Midbrain (tissue), 1 donor: ENCODE measurements around the gene ZC3H8.

Source experiments
- DNase-seq: peaks from one replicate; lab custom pipeline; 2025; lab: John Stamatoyannopoulos, UW

Gene ZC3H8

GRCh38 chr2:112195167-112195766 is 59.6 kb downstream of the ZC3H8 start:
- no peak for DNase-seq

GRCh38 chr2:112194482-112194881 is 60.4 kb downstream of the ZC3H8 start:
- no peak for DNase-seq

DNA sequence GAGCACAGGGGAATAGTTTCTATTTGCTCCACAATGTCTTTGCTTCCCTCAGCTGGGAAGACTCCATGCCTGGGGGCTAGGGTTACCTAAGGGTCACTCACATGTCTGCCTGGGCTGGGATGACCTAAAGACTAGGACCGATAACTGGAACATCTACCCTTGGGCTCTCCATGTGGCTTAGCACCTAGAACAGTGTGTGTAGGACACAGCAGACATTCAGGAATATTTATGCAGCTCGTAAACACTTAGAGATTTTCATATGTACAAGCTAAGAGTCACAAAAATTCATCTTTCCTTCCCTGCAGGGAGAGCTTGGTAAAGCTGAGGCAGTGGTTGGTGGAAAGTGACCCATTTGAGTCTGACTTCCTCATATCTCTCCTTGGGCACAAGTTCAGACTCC is 60.8 kb downstream of the ZC3H8 start:
- no peak for DNase-seq

GRCh38 chr2:112189001-112189556 is 65.8 kb downstream of the ZC3H8 start:
- no peak for DNase-seq

DNA sequence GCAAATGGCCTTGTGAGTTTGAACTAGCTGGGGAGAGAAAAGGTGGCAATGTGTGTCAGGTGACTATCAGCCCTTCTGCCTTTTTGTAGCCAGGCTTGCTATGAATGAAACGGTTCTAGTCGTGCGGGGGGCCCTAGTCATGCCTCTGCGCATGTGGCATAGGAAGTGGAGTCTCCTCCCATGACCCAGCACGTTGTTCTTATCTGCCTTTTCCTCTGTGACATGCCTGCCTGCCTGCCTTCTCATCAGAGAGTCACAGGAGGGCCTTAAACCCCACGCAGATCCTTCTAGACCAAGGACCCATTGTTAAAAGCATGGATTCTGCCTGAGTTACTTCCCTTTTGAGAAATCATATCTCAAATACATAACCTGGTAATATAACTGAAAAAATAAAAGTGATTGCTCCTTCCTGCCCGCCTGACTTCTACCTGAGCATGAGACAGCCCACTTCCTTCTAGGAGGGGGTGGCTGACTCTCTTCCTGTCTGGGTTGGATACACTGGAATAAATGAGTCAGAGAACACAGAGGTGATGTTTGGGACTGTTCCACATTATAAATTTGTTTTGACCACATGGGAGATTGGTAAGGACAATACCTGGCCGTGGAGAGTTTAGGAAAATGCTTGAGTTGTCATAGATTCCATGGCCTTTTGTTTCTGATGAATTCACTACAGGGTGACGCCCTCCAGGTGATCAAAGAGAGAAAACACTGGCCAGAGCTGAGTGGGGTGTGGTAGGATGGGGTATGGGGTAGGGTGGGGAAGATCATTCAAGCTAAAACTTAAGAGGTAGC is 66.8 kb downstream of the ZC3H8 start:
- no peak for DNase-seq

DNA sequence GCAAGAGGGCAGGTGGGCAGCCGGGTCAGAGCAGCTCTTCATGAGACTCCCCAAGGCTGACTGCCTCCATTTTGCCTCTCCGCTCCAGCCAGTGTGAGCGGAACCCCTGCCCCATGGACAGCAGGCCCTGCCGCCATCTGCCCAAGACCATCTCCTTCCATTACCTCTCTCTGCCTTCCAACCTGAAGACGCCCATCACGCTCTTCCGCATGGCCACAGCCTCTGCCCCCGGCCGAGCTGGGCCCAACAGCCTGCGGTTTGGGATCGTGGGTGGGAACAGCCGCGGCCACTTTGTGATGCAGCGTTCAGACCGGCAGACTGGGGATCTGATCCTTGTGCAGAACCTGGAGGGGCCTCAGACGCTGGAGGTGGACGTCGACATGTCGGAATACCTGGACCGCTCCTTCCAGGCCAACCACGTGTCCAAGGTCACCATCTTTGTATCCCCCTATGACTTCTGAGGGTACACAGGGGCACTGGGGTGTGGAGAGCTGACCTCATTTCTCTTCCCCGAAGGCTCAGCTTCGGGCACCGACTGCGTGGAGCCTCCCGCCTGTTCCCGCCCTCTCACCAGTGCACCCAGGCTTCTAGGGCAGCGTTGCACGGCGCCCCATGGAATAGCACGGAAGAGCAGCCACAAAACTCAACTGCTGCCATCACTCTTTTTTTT is 67.7 kb downstream of the ZC3H8 start:
- DNase-seq, result no peak

GRCh38 chr2:112185131-112185530 is 69.7 kb downstream of the ZC3H8 start:
- no peak for DNase-seq

DNA sequence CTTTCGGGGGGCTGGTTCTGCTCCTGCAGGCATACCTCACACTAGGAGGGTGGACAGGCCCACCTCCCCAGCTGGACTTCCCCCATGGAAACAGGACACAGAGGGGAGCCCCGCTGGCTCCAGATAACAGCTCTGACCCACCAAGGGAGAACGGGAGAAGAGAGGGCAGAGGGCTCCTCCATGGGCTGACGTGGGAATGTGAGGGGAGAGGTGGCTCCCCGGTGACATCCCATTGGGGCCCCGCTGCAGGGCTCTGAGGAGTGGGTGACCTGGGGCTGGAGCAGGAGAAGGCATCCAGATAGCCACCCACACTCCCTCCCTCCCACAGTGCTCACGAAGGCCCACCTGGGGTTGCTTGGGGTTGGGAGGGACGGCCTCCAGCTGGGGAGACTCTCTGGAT is 70.7 kb downstream of the ZC3H8 start:
- DNase-seq, result no peak

- DNase-seq, result no peak
Observed at GRCh38 chr2:112183327-112184025, 71.4 kb downstream of the ZC3H8 start.

DNA sequence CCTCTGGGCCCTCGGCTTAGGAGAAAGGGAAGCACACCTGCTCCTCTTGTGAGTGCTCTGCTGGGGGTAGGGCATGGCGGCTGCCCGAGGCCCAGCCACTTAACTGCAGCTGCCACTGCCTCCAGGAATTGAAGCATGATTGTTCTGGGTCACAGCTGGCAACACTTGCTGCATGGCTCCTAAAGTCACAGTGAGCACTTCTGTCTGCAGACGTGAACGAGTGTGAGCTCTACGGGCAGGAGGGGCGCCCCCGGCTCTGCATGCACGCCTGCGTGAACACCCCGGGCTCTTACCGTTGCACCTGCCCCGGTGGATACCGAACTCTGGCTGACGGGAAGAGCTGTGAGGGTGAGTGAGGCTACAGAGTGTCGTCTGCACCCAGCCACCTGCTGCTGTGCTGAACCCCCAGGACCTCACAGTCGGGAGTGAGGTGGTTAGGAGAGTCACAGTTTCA is 72.2 kb downstream of the ZC3H8 start:
- no peak for DNase-seq

GRCh38 chr2:112181571-112182290 is 73.1 kb downstream of the ZC3H8 start:
- no peak for DNase-seq

DNA sequence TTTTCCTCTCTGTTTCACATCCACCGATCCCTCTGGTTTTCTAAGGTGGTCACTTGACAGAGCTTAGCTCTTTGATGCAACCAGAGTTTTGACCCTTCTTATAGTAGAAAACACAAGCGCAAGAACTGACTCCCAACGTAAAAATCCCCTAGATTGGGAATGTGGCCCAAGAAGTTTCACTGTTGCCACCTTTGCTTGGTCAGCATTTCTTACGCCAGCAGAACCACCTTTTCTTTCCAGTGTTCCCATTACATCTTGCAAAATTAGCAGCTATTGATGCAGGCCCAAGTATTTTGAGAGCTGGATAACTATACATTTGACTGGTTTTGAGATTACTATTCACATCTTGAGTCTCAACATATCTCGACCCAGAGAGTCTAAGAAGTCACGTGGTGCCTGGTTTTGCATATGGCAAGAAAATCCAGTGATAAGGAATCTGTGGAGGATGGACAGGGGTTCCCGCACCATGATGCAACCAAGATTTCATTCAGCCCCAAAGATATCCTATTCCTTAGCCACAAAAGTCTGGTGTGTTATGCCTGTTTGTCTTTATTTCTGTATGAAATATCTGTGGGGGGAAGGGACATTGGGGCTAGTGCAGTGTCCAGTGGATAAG is 78.8 kb downstream of the ZC3H8 start:
- no peak for DNase-seq

GRCh38 chr2:112175333-112175732 is 79.5 kb downstream of the ZC3H8 start:
- DNase-seq, result no peak

DNA sequence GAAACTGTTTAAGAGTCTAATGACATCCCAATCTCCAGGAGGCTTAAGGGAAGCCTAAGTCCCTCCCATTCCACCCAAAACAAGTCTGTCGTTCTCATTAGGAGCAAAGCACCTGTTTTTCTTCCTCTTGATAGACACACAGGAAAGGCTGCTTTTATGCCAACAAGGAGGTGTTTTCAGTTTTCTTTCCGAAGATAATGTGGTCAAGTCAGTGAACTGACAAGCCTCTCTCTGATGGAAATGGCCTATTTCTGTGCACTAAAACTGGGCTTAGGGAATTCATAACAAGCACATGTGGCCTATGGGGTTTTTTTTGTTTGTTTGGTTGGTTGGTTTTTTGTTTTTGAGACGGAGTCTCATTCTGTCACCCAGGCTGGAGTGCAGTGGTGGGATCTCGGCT is 80.5 kb downstream of the ZC3H8 start:
- no peak for DNase-seq

- DNase-seq, result no peak
Observed at GRCh38 chr2:112173646-112174319, 81.1 kb downstream of the ZC3H8 start.

DNA sequence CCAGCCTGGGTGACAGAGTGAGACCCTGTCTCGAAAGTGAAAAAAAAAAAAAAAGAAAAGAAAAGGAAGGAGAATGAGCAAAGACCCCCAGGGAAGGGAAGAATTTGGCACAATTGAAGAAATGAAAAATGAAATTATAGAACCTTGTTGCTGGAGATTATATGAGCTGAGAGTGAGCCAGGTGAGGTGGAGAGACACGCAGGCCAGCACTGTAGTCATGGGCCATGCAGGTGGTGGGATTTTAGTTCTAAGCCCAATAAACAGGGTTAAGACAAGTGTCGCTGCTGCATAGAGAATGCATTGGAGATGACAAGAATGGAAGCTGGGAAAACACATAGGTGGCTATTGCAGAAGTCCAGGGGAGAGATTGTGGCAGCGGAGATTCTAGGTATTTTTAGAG is 84.3 kb downstream of the ZC3H8 start:
- DNase-seq, result no peak

- no peak for DNase-seq
Observed at GRCh38 chr2:112168422-112169124, 86.3 kb downstream of the ZC3H8 start.

DNA sequence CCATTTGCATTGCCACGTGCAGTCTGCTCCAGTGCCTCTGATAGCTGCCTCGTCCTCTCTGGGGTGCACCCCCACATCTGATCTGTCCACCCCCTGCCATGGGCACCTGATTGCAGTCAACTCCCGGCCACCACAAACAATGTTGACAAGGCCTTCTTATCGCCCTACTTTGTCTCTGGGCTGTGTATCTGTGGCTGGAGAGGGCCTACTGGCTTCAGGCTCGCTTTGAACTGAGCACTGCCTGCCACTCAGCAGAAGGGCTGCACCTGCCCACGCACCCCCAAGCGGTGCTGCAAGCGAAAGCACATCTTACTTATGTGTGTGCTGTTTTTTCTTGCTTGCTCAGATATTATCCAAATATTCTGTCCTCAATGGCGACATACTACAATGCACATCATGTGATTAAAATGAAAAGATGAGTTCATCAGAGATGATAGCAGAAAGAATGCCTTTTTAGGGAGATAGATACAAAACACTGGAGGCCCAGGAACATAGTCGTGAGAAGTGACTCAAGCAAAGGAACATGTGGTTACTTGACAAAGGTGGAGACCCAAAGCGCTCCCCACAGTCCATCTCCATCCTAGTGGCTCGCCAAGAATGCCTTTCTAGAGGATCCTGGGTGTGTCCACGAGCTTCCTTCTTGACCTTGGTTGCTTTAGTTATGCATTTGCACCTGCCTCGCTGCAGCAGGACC is 87.9 kb downstream of the ZC3H8 start:
- DNase-seq, result no peak

DNA sequence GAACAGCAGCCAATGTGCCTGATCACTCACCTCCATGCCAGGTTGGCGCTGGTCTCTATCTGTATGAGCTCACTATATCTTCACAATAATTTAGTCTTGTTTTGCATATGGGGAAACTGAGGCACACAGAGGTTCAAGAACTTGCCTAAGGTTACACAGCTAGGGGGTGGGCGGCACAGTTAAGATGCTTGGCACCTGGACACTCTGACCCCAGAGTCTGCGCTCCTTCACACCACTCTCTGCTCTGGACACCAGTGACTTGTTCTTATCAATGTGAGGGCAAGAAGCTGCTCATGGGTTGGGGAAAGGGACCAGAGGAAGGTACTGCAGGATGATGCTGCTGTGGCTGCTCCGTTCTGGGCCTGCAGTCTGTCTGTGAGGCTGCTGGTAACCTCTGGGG is 89.5 kb downstream of the ZC3H8 start:
- no peak for DNase-seq
